H1 (cell line): ENCODE data around the gene CTBP2. TPM values are rescaled to one million over a fixed set of nuclear protein-coding genes. Genes with fewer than 3 reads are reported as not detected.

Source experiments
- CTCF ChIA-PET: fragments of 300-600 bp; sonication (Branson Sonifier 250); formaldehyde crosslinking; loops from one replicate; lab custom pipeline; 2021; ENCODE audit not compliant: partially characterized antibody; lab: Charles Lee
- POLR2A ChIA-PET: fragments of 300-600 bp; sonication (Branson Sonifier 250); formaldehyde crosslinking; loops from one replicate; lab custom pipeline; 2021; ENCODE audit warnings: inconsistent platforms; ENCODE audit not compliant: partially characterized antibody; lab: Charles Lee
- DNase-seq, 2 experiments: peaks; one replicate each; pipeline versions ENCODE4 v3.0.0 to v3.0.0-alpha.2; 2010 to 2022; ENCODE audit warnings: low spot score in 2 of 2, low read depth in 1 of 2, mixed read lengths in 1 of 2
- FAIRE-seq: peaks from 2 replicates; lab custom pipeline; 2011; peaks lifted over from hg19 to GRCh38; lab: Jason Lieb, UNC
- H2AFZ ChIP-seq: 2 replicates; pipeline ENCODE4 v1.8.1; 2012; ENCODE audit warnings: low read length, inconsistent platforms
- H2AK5ac ChIP-seq: 2 replicates; pipeline ENCODE4 v1.6.1; 2013; ENCODE audit warnings: low read depth, low read length
- H2BK120ac ChIP-seq: replicated peaks from 2 replicates; pipeline ENCODE3; 2013; ENCODE audit warnings: low read depth, low read length, inconsistent platforms
- H2BK12ac ChIP-seq: 2 replicates; pipeline ENCODE4 v1.6.1; 2013; ENCODE audit warnings: low read depth, low read length
- H2BK15ac ChIP-seq: 2 replicates; pipeline ENCODE4 v1.6.1; 2013; ENCODE audit warnings: low read length
- H2BK20ac ChIP-seq: 2 replicates; pipeline ENCODE4 v1.6.1; 2013; ENCODE audit warnings: low read length
- H2BK5ac ChIP-seq: 2 replicates; pipeline ENCODE4 v1.6.1; 2013; ENCODE audit warnings: low read depth, low read length
- H3K14ac ChIP-seq: 2 replicates; pipeline ENCODE4 v1.6.1; 2013; ENCODE audit warnings: inconsistent platforms; ENCODE audit not compliant: insufficient read length
- H3K18ac ChIP-seq: 2 replicates; pipeline ENCODE4 v1.6.1; 2013; ENCODE audit warnings: low read length; ENCODE audit errors: extremely low read depth
- H3K23ac ChIP-seq: 2 replicates; pipeline ENCODE4 v1.6.1; 2013; ENCODE audit warnings: inconsistent platforms; ENCODE audit not compliant: insufficient read length
- H3K23me2 ChIP-seq: 2 replicates; pipeline ENCODE4 v1.6.1; 2013; ENCODE audit warnings: low read depth, low read length
- H3K27ac ChIP-seq: 2 replicates; pipeline ENCODE4 v1.6.1; 2011; ENCODE audit warnings: low read depth, low read length, inconsistent platforms
- H3K27me3 ChIP-seq, 4 experiments: replicated peaks in 1 of 4; 1 replicate in 1 of 4; 2 replicates in 3 of 4; pipeline versions ENCODE4 v1.6.1 to v1.8.1; 2011 to 2013; ENCODE audit warnings: low read length in 3 of 4, mild to moderate bottlenecking in 3 of 4, inconsistent platforms in 2 of 4, mixed read lengths in 2 of 4, moderate library complexity in 1 of 4; ENCODE audit not compliant: control insufficient read depth in 3 of 4, insufficient read depth in 3 of 4; ENCODE audit errors: extremely low read depth in 1 of 4
- H3K36me3 ChIP-seq, 4 experiments: 2 replicates each; pipeline versions ENCODE4 v1.6.1 to v1.8.1; 2011 to 2013; ENCODE audit warnings: mild to moderate bottlenecking in 4 of 4, low read length in 3 of 4, moderate library complexity in 2 of 4, control low read depth in 1 of 4, inconsistent platforms in 1 of 4; ENCODE audit not compliant: insufficient read depth in 4 of 4, control insufficient read depth in 2 of 4
- H3K4ac ChIP-seq: replicated peaks from 2 replicates; pipeline ENCODE3; 2013; ENCODE audit warnings: low read length, low read depth, mixed read lengths, inconsistent platforms; ENCODE audit not compliant: insufficient read length
- H3K4me1 ChIP-seq, 4 experiments: replicated peaks in 1 of 4; 1 replicate in 1 of 4; 2 replicates in 3 of 4; pipeline versions ENCODE4 v1.6.1 to v1.8.1; 2011 to 2013; ENCODE audit warnings: low read length in 3 of 4, inconsistent platforms in 2 of 4, mixed read lengths in 1 of 4; ENCODE audit not compliant: insufficient read depth in 4 of 4, control insufficient read depth in 3 of 4
- H3K4me2 ChIP-seq, 2 experiments: 2 replicates each; pipeline versions ENCODE4 v1.6.1 to v1.8.1; 2011 to 2013; ENCODE audit warnings: low read depth in 2 of 2, low read length in 2 of 2, control low read depth in 1 of 2, inconsistent platforms in 1 of 2, mild to moderate bottlenecking in 1 of 2; ENCODE audit not compliant: insufficient read depth in 1 of 2
- H3K4me3 ChIP-seq, 4 experiments: fragments of 200-600, 300-600 bp in 1 of 4; sonication (generic), shearing (Covaris generic), sonication (Bioruptor Twin) in 1 of 4; 2 replicates each; pipeline versions ENCODE4 v1.5.1 to v1.8.1; 2011 to 2016; ENCODE audit warnings: low read length in 4 of 4, low read depth in 3 of 4, control low read depth in 2 of 4, inconsistent platforms in 2 of 4, mild to moderate bottlenecking in 2 of 4, mixed read lengths in 1 of 4, moderate library complexity in 1 of 4; ENCODE audit not compliant: insufficient read depth in 2 of 4; ENCODE audit errors: extremely low read depth in 1 of 4
- H3K56ac ChIP-seq: replicated peaks from 2 replicates; pipeline ENCODE3; 2013; ENCODE audit warnings: low read depth, mild to moderate bottlenecking, mixed read lengths, low read length, inconsistent platforms; ENCODE audit not compliant: insufficient read length
- H3K79me1 ChIP-seq: 2 replicates; pipeline ENCODE4 v1.6.1; 2013; ENCODE audit warnings: low read depth, low read length, control low read depth
- H3K79me2 ChIP-seq, 2 experiments: 2 replicates each; pipeline versions ENCODE4 v1.6.1 to v1.8.1; 2012 to 2013; ENCODE audit warnings: low read length in 2 of 2, mild to moderate bottlenecking in 2 of 2, inconsistent platforms in 1 of 2; ENCODE audit not compliant: insufficient read depth in 2 of 2, control insufficient read depth in 1 of 2
- H3K9ac ChIP-seq, 4 experiments: replicated peaks in 1 of 4; 1 replicate in 1 of 4; 2 replicates in 3 of 4; pipeline versions ENCODE4 v1.6.1 to v1.8.1; 2011 to 2013; ENCODE audit warnings: low read depth in 3 of 4, low read length in 3 of 4, control low read depth in 2 of 4, mild to moderate bottlenecking in 2 of 4, moderate library complexity in 2 of 4, inconsistent platforms in 1 of 4; ENCODE audit errors: extremely low read depth in 1 of 4
- H3K9me3 ChIP-seq, 2 experiments: 2 replicates each; pipeline versions ENCODE4 v1.6.1 to v1.8.1; 2012 to 2013; ENCODE audit warnings: mild to moderate bottlenecking in 2 of 2, moderate library complexity in 2 of 2, control low read depth in 1 of 2, inconsistent platforms in 1 of 2, low read depth in 1 of 2, low read length in 1 of 2, mixed read lengths in 1 of 2; ENCODE audit not compliant: insufficient read depth in 2 of 2
- H4K20me1 ChIP-seq, 2 experiments: replicated peaks in 1 of 2; 2 replicates each; pipeline versions ENCODE3 to v1.8.1; 2011 to 2013; ENCODE audit warnings: inconsistent platforms in 2 of 2, low read length in 2 of 2, mild to moderate bottlenecking in 1 of 2; ENCODE audit not compliant: insufficient read depth in 2 of 2, control insufficient read depth in 1 of 2
- H4K5ac ChIP-seq: 2 replicates; pipeline ENCODE4 v1.6.1; 2013; ENCODE audit warnings: low read length, low read depth, mixed read lengths, inconsistent platforms; ENCODE audit not compliant: insufficient read length
- H4K8ac ChIP-seq: 2 replicates; pipeline ENCODE4 v1.8.0; 2013; ENCODE audit warnings: mild to moderate bottlenecking, moderate library complexity, low read length, inconsistent platforms; ENCODE audit not compliant: insufficient read depth; ENCODE audit errors: extremely low read depth
- H4K91ac ChIP-seq: replicated peaks from 2 replicates; pipeline ENCODE3; 2013; ENCODE audit warnings: low read length, mixed read lengths, inconsistent platforms; ENCODE audit not compliant: insufficient read length
- CBX5 ChIP-seq: fragments of 300-800, 300-1000 bp; sonication (generic); IDR thresholded peaks from 2 replicates; pipeline ENCODE4 v1.7.1; 2016; ENCODE audit warnings: antibody characterized with exemption, low read length, low read depth
- CREB1 ChIP-seq: IDR thresholded peaks from 2 replicates; pipeline ENCODE4 v1.6.1; 2012; ENCODE audit warnings: inconsistent platforms
- EP300 ChIP-seq, 2 experiments: IDR thresholded peaks; 1 replicate in 1 of 2; 2 replicates in 1 of 2; pipeline ENCODE4 v1.6.1; 2011 to 2012; ENCODE audit warnings: low read depth in 2 of 2, low read length in 2 of 2, mild to moderate bottlenecking in 2 of 2, borderline replicate concordance in 1 of 2, inconsistent platforms in 1 of 2, moderate library complexity in 1 of 2
- HDAC2 ChIP-seq, 2 experiments: fragments of 300-600 bp in 1 of 2; sonication (generic) in 1 of 2; IDR thresholded peaks; 2 replicates each; pipeline ENCODE4 v1.6.1; 2011 to 2012; ENCODE audit warnings: low read depth in 2 of 2, low read length in 2 of 2, mild to moderate bottlenecking in 2 of 2, moderate library complexity in 2 of 2, borderline replicate concordance in 1 of 2, inconsistent platforms in 1 of 2
- JUN ChIP-seq: IDR thresholded peaks from 2 replicates; pipeline ENCODE4 v1.6.1; 2011; ENCODE audit warnings: low read depth, mild to moderate bottlenecking, improper control_type of control experiment, low read length
- SAP30 ChIP-seq: fragments of 300-600 bp; sonication (generic); IDR thresholded peaks from 2 replicates; pipeline ENCODE4 v1.7.1; 2012; ENCODE audit warnings: low read length, moderate library complexity, mild to moderate bottlenecking, inconsistent platforms; ENCODE audit not compliant: insufficient read depth, insufficient replicate concordance
- WGBS, 2 experiments: shearing (Covaris generic) in 1 of 2; methylation state at CpG; one replicate each; pipeline versions ENCODE4 v1.1.6 to v1.1.7; 2013 to 2015; ENCODE audit warnings: low lambda C conversion rate in 2 of 2, mixed read lengths in 2 of 2, inconsistent platforms in 1 of 2, low coverage in 1 of 2, missing lambda C conversion rate in 1 of 2; ENCODE audit not compliant: insufficient replicate concordance in 2 of 2, insufficient coverage in 1 of 2, insufficient read length in 1 of 2; ENCODE audit errors: extremely low coverage in 1 of 2, missing lambda C conversion rate in 1 of 2; 5-methylcytosine and 5-hydroxymethylcytosine counted together
- polyA plus RNA-seq, 7 experiments: library from polyadenylated mRNA; depleted of rRNA in 3 of 7; stranded (reverse) in 5 of 7; unstranded in 2 of 7; fragments of >200 nt in 5 of 7; fragments of 200-250 nt in 2 of 7; gene quantifications; 1 replicate in 5 of 7; 2 replicates in 1 of 7; 4 replicates in 1 of 7; pipeline versions ENCODE4 v1.2.1 to v1.2.3, GENCODE V29; 2011 to 2013; ENCODE audit warnings: missing spikeins in 2 of 7, mixed read lengths in 2 of 7
- total RNA-seq: library from RNA; stranded (reverse); fragmentation: NEBNext Ultra II Directional; extraction: Animal tissue kit (Norgen Biotek cat#: 25700); gene quantifications from 2 replicates; pipeline ENCODE4 v1.2.1, GENCODE V29; 2021

The CTBP2 gene
- total and polyA plus RNA-seq, 2 of the 8 experiments (the other 6 are each of a cell fraction or from before 2014, with no cell fraction given), result 208 to 221 TPM

- H2AK5ac ChIP-seq, result no peak overlapping the region
- H3K4ac ChIP-seq, result no peak overlapping the region
- no peak overlapping the region for H2BK120ac ChIP-seq
- peaks cover 65 to 82% of the 10 kb centered on the region in 2 experiments for H4K20me1 ChIP-seq
- no peak overlapping the region for H2BK5ac ChIP-seq
- peaks cover 72 to 100% of the 10 kb centered on the region in 2 experiments for H3K79me2 ChIP-seq
- H2BK15ac ChIP-seq, result no peak overlapping the region
- 85% methylated on average over 16 of the region's 16 CpGs; no CpG with 5 or more reads in 1 of the 2 experiments for WGBS, 2 experiments
- H4K91ac ChIP-seq, result no peak overlapping the region
- no peak overlapping the region for H4K8ac ChIP-seq
- no peak overlapping the region for H2BK20ac ChIP-seq
- H3K4me2 ChIP-seq, result no peak overlapping the region
- H3K14ac ChIP-seq, result no peak overlapping the region
- H3K4me1 ChIP-seq, result peaks cover 11 to 31% (median 17%) of the 10 kb centered on the region in 4 experiments
- no peak for FAIRE-seq
- no peak overlapping the region for H3K4me3 ChIP-seq
- no peak overlapping the region for H3K56ac ChIP-seq
- H2BK12ac ChIP-seq, result no peak overlapping the region
- ChIA-PET CTCF (interaction anchor here (0.6 to 1.4 kb wide), 2 partner anchors 9 to 45 kb away, joined by 3 to 5 read pairs; no protein-coding TSS in a partner anchor), POLR2A (interaction anchor here (0.6 to 1.9 kb wide), 2 partner anchors 9 to 24 kb away, joined by 3 to 8 read pairs; no protein-coding TSS in a partner anchor)
- H3K18ac ChIP-seq, result no peak overlapping the region
- no peak overlapping the region for H2AFZ ChIP-seq
- peaks cover 2 to 45% (median 5%) of the 10 kb centered on the region in 4 experiments for H3K36me3 ChIP-seq
- H3K79me1 ChIP-seq, result peaks cover 38% of the 10 kb centered on the region
- H3K27me3 ChIP-seq, result no peaks in the 10 kb centered on the region
- no peaks in the 10 kb centered on the region for H3K23me2 ChIP-seq
- no peak overlapping the region for H4K5ac ChIP-seq
- no peak overlapping the region for H3K27ac ChIP-seq
- H3K9me3 ChIP-seq, result no peaks in the 10 kb centered on the region
- no peak overlapping the region for H3K23ac ChIP-seq
- no peak for DNase-seq
- no peak overlapping the region for H3K9ac ChIP-seq
- TF ChIP-seq HDAC2 (IDR thresholded peaks at IDR 0.05; ENCODE audit: borderline replicate concordance in 1 of 2, low read depth in 2 of 2, low read length in 2 of 2), result no peak
- TF ChIP-seq CREB1, result no peak
- no peak for TF ChIP-seq CBX5
- TF ChIP-seq JUN, result no peak
- no peak for TF ChIP-seq SAP30
- no peak for TF ChIP-seq EP300 (IDR thresholded peaks at IDR 0.05; ENCODE audit: borderline replicate concordance in 1 of 2, low read depth in 2 of 2, low read length in 2 of 2)
Measured at GRCh38 chr10:125114761-125115391, 45.5 kb downstream of the CTBP2 start.
